Inferior parietal cortex (tissue), 1 donor: ENCODE measurements around the gene GRK1.

ENCODE experiments used
- DNase-seq: peaks from one replicate; pipeline ENCODE4 v3.0.0-alpha.2; 2016; ENCODE audit errors: extremely low spot score

Gene GRK1

GRCh38 chr13:113758651-113759524 is 91.9 kb downstream of the GRK1 start, which contains the start of gene TMEM255B:
TSS of gene TMEM255B (plus strand) at chr13:113759226. CDS start at chr13:113759270, 44 bp downstream.
- DNase-seq, result peak; percentile 25

GRCh38 chr13:113759525-113760137 is 92.6 kb downstream of the GRK1 start:
- DNase-seq, result peak; percentile 8

GRCh38 chr13:113761136-113761535 is 94.1 kb downstream of the GRK1 start:
- no peak for DNase-seq

DNA sequence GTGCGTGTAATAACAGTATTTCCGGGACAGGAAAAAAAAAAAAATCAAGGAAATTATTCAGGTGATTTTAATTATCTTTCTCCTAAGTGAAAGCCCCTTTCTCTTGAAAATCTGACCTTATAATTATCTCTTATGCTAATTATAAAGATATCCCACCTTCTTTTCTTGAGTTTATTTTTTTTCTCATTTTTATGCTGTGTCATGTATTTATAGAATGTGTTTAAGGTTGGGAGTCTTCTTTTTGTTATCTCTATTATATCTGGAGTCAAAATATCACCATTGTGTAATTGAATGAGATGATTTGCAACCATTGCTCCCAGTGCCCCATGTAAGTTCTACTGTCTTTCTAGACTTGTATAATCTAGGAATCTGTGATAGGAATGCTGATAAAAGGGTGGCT is 95.1 kb downstream of the GRK1 start:
- no peak for DNase-seq

DNA sequence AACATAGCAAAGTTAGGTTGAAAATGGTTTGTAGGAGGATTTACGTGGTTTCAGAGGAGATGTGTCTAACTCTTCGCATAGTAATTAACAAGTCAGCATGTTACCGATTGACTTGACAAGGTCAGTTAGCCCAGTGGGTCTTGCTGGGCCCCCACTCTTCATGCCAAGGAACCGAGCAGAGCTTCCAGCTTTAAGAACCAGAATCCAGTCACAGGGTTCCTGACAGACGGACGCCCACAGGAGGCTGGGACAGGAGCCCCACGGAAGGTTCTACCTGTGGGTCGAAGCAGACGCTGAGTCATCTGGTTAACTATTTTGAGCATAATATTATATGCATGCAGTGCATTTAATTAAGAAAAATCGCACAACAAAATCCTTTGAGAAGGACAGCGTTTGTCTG is 95.5 kb downstream of the GRK1 start:
- no peak for DNase-seq

- DNase-seq, result no peak
Measured at GRCh38 chr13:113763254-113763653, 96.2 kb downstream of the GRK1 start.

DNA sequence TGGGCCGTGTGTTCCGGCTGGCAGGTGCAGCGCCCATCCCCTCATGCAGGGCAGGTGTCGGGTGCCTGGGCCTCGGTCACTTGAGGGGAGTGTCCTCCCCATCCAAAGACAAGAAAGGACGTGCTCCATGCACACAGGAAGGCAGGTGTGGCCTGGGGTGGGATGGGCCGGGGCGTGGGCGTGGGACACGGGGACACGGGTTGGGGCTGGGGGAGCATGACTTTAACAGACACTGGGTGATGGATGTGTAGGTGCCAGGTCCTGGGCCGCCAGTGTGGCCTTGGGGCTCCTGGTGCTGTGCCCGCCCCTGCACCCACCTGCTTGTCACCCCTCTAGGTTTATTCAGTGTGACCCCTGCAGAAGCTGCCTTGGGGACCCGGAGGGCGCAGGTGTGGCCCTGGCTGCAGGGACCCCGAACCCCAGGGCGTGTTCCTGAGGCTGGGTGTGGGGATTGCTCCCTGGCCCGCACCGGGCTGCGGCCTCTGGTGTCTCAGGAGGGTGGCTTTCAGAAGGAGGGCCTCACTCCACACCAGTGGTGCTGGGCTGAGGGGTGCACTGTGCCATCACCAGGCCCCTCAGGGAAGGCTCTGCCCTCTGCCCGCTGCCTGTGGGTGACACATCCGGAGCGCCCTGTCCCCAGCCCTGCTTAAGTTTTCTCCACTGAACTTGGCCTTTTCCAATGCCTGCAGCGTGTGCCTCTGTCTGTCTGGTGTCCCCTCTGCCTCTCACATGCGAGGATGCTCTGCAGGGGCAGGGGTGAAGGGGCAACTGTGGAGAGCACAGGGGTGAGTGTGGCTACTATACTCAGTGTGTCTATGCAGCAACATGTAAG is 97.2 kb downstream of the GRK1 start:
- no peak for DNase-seq

GRCh38 chr13:113764793-113765563 is 98.0 kb downstream of the GRK1 start:
- DNase-seq, result no peak

- DNase-seq, result no peak
Measured at GRCh38 chr13:113765564-113765910, 98.5 kb downstream of the GRK1 start.

GRCh38 chr13:113766035-113766800 is 99.2 kb downstream of the GRK1 start:
- no peak for DNase-seq

DNA sequence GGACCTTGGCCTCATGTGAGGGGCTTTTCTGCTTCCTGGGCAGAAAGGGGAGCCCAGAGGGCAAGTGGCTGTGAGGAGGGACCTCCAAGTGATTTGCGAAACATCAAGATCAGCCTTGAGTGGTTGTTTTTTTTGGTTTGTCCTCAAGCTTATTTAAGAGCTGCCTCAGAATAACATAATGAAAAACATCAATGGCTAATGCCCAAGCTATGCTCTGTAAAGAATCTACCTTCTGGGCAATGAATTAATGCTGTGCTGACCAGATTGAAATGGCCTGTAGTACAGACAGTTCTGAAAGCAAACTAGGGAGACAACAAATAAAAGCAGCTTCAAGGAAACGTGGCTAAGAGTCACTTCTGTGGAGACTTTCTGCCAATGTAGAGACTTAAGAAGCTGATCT is 100.3 kb downstream of the GRK1 start:
- DNase-seq, result no peak

DNA sequence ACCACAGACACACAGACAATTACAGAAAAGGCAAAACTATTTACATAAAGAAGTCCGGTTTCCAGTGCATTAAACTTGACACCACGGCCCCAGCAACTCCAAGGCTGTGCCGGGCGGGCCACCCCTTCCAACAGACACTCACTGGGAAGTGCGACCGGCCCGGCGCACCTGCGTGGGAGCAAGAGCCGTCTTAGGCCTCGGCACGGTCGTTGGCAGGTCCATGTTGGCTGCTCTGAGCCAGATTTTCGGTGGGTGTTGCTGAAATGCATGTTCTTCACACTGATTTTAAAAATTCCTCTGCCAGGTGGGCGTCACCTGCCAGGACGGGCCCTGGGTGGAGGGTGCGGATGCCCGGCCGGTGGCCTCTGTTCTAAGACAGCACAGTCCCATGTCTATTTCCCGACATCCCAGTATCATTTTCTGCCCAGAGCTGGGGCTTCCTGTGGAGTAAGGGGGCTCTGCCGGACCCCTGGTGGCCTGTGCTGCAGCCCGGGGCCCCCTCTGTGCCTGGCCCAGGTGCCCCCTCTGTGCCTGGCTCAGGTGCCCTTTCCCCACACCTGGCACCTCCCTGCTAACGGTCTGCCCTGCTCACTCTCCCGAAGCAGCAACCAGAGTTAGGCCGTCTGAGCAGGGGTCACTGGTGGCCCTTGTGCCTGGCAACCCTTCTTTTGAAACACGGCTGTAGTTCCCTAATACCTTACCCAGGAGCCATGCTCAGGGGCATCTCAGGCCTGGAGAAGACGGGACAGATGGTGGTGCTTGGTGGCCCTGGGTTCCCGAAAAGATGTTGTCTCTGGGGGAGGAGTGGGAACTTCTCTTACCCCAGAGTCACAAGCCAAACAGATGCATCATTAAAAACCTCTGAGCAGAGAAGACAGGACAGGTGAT is 101.2 kb downstream of the GRK1 start:
- no peak for DNase-seq

GRCh38 chr13:113769106-113769505 is 102.1 kb downstream of the GRK1 start:
- no peak for DNase-seq

DNA sequence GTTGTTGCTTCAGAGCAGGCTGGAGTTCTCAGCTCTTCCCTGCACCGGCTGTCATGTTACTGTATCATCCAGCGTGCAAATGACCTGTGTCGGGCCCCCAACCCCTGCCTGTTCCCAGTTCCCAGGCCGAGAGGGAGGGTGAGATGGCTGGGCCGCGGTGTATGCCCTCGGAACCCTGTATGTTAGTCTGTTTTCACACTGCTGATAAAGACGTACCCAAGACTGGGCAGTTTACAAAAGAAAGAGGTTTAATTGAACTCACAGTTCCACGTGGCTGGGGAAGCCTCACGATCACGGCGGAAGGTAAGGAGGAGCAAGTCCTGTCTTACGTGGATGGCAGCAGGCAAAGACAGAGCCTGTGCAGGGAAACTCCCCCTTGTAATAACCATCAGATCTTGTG is 102.9 kb downstream of the GRK1 start:
- no peak for DNase-seq

DNA sequence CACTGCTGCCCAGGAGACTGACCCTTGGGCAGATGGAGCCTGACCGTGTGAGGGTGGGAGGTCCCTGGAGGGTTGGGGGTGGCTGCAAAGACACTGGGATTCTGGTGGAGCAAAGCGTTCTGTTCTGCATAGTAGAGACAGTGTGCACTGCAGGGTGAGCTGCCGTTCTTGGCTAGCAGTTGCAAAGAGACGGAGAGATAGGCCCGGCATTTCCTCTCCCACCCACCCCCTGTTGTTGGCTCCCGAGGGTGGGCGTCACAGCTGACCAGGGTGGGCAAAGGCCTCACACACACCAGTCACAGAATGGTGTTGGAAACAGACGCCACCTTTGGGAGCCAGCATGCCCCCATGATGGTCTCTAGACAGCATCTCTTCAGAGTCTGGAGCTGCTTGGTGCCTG is 103.4 kb downstream of the GRK1 start:
- no peak for DNase-seq

DNA sequence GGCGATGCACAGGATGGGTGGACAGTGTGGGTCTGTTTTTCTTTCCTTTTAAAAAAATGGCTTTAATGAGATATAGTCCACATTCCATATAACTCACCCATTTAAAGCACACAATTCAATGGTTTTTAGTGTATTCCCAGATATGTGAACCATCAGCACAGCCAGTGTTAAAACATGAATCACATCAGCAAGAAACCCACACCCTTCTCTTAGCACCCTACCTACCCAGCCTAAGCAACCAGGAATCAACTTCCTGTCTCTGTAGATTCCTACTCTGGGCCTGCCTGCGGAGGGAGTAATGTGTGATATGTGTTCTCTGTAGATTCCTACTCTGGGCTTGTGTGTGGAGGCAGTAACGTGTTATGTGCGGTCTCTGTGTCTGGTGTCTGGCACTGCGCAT is 103.9 kb downstream of the GRK1 start:
- DNase-seq, result no peak

GRCh38 chr13:113771709-113772331 is 104.8 kb downstream of the GRK1 start:
- DNase-seq, result no peak

GRCh38 chr13:113774177-113775107 is 107.4 kb downstream of the GRK1 start:
- no peak for DNase-seq
